ENCODE results near the gene PTPRG.

PTPRG gene

GRCh38 chr3:62161371-62161770 lies 600.0 kb downstream of the PTPRG start:
- DNase-seq (ENCODE audit: extremely low read depth, low read depth), result no peak
- no peak for TF ChIP-seq CTCF (IDR thresholded peaks at IDR 0.05; ENCODE audit: low read depth, low read length, missing control alignments)
- no peak overlapping the region for H3K4me3 ChIP-seq (replicated peaks; ENCODE audit: low read depth, low read length)

- TF ChIP-seq CTCF (IDR thresholded peaks at IDR 0.05; ENCODE audit: low read depth, low read length, missing control alignments), result no peak
- no peak for DNase-seq (ENCODE audit: extremely low read depth, low read depth)
- no peak overlapping the region for H3K4me3 ChIP-seq (replicated peaks; ENCODE audit: low read depth, low read length)
Measured at GRCh38 chr3:62164196-62164595, 602.8 kb downstream of the PTPRG start.

- no peak for DNase-seq (ENCODE audit: extremely low read depth, low read depth)
- no peak overlapping the region for H3K4me3 ChIP-seq (replicated peaks; ENCODE audit: low read depth, low read length)
- TF ChIP-seq CTCF (IDR thresholded peaks at IDR 0.05; ENCODE audit: low read depth, low read length, missing control alignments), result no peak
Measured at GRCh38 chr3:62164746-62165145, 603.4 kb downstream of the PTPRG start.

- no peak overlapping the region for H3K4me3 ChIP-seq (replicated peaks; ENCODE audit: low read depth, low read length)
- no peak for TF ChIP-seq CTCF (IDR thresholded peaks at IDR 0.05; ENCODE audit: low read depth, low read length, missing control alignments)
- no peak for DNase-seq (ENCODE audit: extremely low read depth, low read depth)
Measured at GRCh38 chr3:62167566-62168262, 606.3 kb downstream of the PTPRG start.

GRCh38 chr3:62168356-62168755 lies 607.0 kb downstream of the PTPRG start:
- DNase-seq (ENCODE audit: extremely low read depth, low read depth), result no peak
- no peak overlapping the region for H3K4me3 ChIP-seq (replicated peaks; ENCODE audit: low read depth, low read length)
- TF ChIP-seq CTCF (IDR thresholded peaks at IDR 0.05; ENCODE audit: low read depth, low read length, missing control alignments), result no peak

- TF ChIP-seq CTCF (IDR thresholded peaks at IDR 0.05; ENCODE audit: low read depth, low read length, missing control alignments), result no peak
- DNase-seq (ENCODE audit: extremely low read depth, low read depth), result no peak
- no peak overlapping the region for H3K4me3 ChIP-seq (replicated peaks; ENCODE audit: low read depth, low read length)
Measured at GRCh38 chr3:62169906-62170660, 608.7 kb downstream of the PTPRG start.
